Urothelium cell line (cell line): ENCODE results near the gene TBC1D22A.
A peak's percentile ranks its signal among the peaks of the same experiment; 100 is the strongest.
"Not testable (repeated sequence)": the region's sequence is repeated elsewhere in the genome, so short reads cannot be mapped to it uniquely, and the experiment has no call there.

Source experiments
- DNase-seq: peaks from one replicate; pipeline ENCODE4 v3.0.0; 2011; ENCODE audit warnings: low spot score, mixed read lengths
- FAIRE-seq: peaks from 2 replicates; lab custom pipeline; 2011; peaks lifted over from hg19 to GRCh38; lab: Jason Lieb, UNC

The TBC1D22A gene

GRCh38 chr22:46770151-46770641 is 7.7 kb downstream of the TBC1D22A start:
- no peak for FAIRE-seq
- no peak for DNase-seq

GRCh38 chr22:46770726-46771125 is 8.3 kb downstream of the TBC1D22A start:
- FAIRE-seq, result no peak
- DNase-seq, result no peak

- DNase-seq (no peak), FAIRE-seq (no peak)
These were observed 10.6 kb downstream of the TBC1D22A start for GRCh38 chr22:46773076-46773475.

GRCh38 chr22:46774253-46774979 is 12.0 kb downstream of the TBC1D22A start:
- no peak for FAIRE-seq
- no peak for DNase-seq

GRCh38 chr22:46774980-46775849 is 12.8 kb downstream of the TBC1D22A start:
- no peak for FAIRE-seq
- DNase-seq, result no peak

- DNase-seq (no peak), FAIRE-seq (peak; percentile 69)
These were observed 13.7 kb downstream of the TBC1D22A start for GRCh38 chr22:46775850-46776826.

GRCh38 chr22:46776876-46777608 is 14.6 kb downstream of the TBC1D22A start:
- DNase-seq (no peak), FAIRE-seq (peak; percentile 20)

- no peak for DNase-seq
- peak; percentile 78 for FAIRE-seq
These were observed 15.1 kb downstream of the TBC1D22A start for GRCh38 chr22:46777609-46777970.

GRCh38 chr22:46779023-46779422 is 16.6 kb downstream of the TBC1D22A start:
- DNase-seq (no peak), FAIRE-seq (peak; percentile 83)

GRCh38 chr22:46779651-46780050 is 17.2 kb downstream of the TBC1D22A start:
- DNase-seq, result no peak
- no peak for FAIRE-seq

- no peak for DNase-seq
- FAIRE-seq, result no peak
These were observed 18.0 kb downstream of the TBC1D22A start for GRCh38 chr22:46780453-46780852.

- DNase-seq (no peak), FAIRE-seq (no peak)
These were observed 18.8 kb downstream of the TBC1D22A start for GRCh38 chr22:46781291-46781690.

- not testable (repeated sequence) for FAIRE-seq, DNase-seq
These were observed 19.8 kb downstream of the TBC1D22A start for GRCh38 chr22:46782200-46782599.

- DNase-seq, result no peak
- no peak for FAIRE-seq
These were observed 21.3 kb downstream of the TBC1D22A start for GRCh38 chr22:46783721-46784120.

- FAIRE-seq, result no peak
- no peak for DNase-seq
These were observed 26.2 kb downstream of the TBC1D22A start for GRCh38 chr22:46788441-46789172.

GRCh38 chr22:46789992-46790391 is 27.5 kb downstream of the TBC1D22A start:
- FAIRE-seq (no peak), DNase-seq (no peak)

- DNase-seq (peak; percentile 66), FAIRE-seq (peak; percentile 94)
These were observed 28.8 kb downstream of the TBC1D22A start for GRCh38 chr22:46791201-46791731.

- no peak for DNase-seq
These were observed 29.8 kb downstream of the TBC1D22A start for GRCh38 chr22:46792061-46792796.

More at GRCh38 chr22:46792061-46792796, 29.8 kb downstream of the TBC1D22A start:
- FAIRE-seq, result no peak
